ENCODE measurements around the gene PLAAT2. TPM values are rescaled to one million over a fixed set of nuclear protein-coding genes. Genes with fewer than 3 reads are reported as not detected.
"Not testable (repeated sequence)": the region's sequence is repeated elsewhere in the genome, so short reads cannot be mapped to it uniquely, and the experiment has no call there.

Gene PLAAT2
- polyA plus RNA-seq (2014; cell fraction: cytosol; rRNA removed), result not detected in 2 replicates
- polyA plus RNA-seq (2014; cell fraction: nucleus; rRNA removed), result not detected in 2 replicates

DNA sequence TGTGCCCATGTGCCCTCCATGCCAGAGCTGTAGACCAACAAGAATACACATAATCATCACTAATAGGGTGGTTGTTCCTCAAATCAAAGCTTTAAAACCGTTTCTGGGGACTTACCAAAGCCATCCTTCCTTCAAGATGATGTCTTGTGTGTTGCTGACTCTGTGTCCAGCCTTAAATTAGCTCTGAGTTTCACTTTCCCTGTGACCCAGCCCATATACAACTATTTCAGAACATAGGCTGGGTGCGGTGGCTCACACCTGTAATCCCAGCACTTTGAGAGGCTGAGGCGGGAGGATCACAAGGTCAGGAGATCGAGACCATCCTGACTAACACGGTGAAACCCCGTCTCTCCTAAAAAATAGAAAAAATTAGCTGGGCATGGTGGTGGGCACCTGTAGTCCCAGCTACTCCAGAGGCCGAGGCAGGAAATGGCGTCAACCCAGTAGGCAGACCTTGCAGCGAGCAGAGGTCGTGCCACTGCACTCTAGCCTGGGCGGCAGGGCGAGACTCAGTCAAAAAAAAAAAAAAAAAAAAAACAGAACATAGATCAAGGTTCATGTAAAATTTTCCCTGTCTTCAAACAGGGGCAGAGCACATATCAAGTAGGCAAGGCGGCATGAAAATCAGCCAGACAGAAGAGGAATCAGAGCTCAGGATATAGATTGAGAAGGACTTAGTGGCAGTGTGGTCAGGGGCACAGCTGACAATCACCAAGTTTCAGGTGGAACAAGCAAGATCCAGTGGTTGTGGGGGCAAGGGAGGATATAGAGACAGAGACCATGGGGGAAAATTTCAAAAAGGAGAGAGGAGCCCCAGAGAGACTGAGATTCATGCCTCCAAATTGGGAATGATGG lies at the start of gene PLAAT2:
PLAAT2 (minus strand) TSS at position 179 of the 855 bp plus-strand sequence; CDS start at position 124, 55 bp downstream.
- no peak for DNase-seq (ENCODE audit: low spot score)

DNA sequence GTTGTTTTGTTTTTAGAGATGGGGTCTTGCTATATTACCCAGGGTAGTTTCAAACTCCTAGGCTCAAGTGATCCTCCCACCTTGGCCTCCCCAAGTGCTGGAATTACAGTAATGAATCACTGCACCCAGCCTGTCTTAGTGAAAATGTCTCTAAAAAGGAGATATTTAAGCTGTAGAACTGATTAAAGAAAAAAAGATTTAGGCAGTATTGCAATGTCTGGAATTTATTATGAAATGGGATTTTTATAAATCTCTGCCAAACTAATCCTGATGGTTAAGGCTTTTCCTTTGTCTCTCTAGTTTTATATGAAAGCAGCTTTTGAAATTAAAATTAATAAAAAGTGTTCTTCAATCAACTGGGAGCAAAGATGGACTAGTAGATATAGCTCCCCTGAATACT lies 49.0 kb upstream of the PLAAT2 start:
- DNase-seq (ENCODE audit: low spot score), result no peak

DNA sequence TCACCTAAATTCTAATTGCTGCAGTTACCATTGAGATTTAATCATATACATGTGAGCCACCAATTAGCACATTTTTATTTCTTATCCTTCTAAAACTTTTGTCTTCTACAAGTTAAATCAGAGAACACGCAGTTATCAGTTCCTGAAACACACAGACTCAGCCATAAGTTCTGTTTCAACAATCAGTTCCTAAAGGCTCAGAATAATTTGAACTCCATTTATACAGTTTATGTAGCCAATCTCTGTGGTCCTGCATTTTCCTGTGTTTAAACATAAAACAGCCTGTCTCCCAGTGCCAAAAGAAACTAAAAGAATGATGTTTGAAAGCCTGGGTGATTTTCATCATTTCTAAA lies 48.2 kb upstream of the PLAAT2 start:
- no peak for DNase-seq (ENCODE audit: low spot score)

DNA sequence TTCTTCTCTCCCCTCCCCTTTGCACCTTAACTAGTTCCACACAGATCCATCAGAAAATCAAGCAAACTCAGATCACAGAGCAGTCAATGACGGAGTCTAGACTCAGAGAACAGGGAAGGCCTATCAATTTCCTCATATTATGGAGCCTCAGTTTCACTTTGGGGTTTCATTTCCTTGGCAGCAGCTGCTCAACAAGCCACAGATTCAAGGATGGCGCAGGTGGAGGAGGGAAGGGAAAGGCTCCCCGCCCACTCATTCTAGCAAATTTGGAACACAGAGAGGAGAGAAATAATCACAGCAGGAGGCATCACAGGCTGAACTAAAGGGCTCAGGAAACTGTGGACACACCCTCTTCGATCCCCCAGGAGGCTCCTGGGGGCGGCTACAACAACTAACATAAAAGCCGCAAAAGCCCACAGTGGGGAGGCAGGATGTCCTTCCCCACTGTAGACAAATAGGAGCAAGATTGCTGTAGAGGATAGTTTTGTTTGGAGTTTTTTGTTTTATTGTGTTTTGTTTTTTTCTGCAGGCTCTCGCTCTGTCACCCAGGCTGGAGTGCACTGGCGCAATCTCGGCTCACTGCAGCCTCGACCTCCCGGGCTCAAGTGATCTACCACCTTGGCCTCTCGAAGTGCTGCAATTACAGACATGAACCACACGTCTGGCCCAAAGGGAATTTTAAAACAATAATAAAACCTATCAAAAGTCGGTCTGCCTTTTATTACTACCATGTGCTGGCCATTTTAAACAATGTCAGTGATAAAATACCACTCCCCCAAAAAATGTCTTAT lies 47.6 kb upstream of the PLAAT2 start:
- DNase-seq (ENCODE audit: low spot score), result no peak

DNA sequence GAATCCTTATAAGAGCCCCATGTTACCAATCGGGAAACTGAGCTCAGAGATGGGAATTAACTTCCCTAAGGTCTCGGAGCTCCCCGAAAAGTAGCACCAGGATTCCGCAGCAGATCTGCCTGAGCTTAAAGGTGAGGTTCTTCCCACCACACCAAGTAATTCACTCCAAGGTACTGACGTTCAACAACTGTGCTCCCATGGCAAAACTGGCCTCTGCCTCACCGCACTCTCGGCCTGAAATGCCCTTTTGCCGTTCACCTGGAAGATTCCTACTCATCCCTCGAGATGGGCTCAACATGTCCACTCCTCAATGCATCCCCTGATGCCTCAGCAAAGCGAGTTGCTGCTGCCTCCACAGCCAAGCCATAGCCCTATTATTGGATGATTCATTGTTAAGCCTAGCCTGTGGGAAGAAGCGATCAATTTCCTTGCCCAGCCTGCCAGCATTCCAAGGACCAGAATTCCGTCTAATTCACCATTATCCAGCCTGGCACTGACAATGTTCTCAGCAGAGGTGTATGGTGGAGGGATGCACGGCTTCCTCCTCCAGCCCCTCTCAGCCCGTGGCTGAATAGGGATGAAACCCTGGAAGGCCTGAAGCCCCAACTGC lies 46.9 kb upstream of the PLAAT2 start:
- no peak for DNase-seq (ENCODE audit: low spot score)

DNA sequence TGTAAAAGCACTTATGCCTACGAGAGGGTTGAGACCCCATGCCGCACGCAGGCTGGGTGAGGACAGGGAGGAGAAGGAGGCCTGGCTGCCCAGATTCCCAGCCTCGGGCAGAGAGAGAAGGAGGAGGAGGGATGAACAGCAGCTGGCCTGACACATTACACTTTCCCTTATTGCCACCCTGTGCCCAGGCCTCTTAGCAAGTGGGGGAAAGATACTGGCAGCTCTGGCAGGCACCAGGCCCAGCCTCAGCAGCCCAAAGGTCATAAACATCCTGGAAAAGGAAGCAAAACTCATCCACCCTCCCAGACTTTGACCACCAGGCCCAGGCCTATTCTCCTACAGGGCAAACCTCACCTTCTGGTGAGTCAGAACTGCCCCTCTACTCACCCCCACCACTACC lies 46.4 kb upstream of the PLAAT2 start:
- DNase-seq (ENCODE audit: low spot score), result no peak

DNA sequence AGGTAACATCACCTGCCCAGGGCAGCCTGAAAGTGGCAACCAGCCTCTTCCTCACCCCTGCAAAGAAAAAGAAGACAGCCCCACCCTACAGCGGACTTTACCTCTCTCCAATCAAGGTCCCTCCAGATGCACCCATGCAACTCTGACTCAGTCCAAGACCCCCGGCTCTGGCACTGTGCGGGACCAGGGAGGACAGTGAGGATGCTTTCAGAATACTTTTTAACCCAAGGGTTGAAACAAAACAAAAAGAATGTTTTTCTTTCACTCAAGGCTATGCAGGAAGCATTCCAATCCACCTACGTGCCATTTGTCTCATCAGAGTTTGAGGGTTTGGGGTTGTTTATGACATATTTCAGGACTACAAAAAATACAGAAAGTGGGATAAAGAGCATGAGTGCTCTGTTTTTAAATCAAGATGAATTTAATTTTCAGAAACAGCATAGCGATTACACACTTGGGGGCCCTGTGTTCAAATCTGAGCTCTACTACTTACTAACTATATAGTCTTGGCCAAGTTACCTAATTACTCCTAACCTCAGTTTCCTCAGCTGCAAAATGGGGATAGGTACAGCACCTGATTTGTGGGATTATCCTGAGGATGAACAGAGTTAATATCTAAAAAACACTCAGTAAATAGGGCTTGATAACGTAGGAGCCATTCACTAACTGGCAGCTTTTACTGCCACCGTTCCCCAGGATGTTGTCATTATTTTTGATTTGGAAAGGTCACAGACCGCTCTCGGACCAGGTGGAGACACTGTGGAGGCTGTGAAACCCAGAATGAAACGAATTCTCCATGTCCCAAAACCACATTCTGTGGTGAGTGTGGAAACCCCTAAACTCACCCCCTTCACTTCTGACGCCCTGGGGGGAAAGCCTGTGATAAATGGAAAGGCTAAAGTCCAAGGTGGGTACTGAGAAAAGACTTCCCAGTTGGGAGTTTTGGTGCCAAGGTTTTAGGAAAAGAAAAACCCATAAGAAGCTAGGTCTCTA lies 45.5 kb upstream of the PLAAT2 start:
- DNase-seq (ENCODE audit: low spot score), result no peak

DNA sequence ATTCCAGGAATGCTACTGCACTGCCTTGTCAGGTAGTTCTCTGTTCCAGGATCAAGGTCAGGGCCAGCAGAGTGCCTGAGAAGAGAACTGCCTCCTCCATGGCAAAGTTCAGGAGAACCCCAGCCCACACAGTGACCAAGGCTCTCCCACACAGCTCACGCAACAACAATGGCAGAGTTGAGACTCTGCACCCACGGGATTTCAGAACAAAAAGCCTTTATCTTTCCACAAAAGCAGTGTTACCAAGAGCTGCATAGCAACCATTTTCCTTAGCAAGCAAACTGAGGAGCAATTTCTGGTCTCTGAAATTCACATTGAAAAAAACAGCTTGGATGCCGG lies 40.0 kb upstream of the PLAAT2 start:
- no peak for DNase-seq (ENCODE audit: low spot score)

DNA sequence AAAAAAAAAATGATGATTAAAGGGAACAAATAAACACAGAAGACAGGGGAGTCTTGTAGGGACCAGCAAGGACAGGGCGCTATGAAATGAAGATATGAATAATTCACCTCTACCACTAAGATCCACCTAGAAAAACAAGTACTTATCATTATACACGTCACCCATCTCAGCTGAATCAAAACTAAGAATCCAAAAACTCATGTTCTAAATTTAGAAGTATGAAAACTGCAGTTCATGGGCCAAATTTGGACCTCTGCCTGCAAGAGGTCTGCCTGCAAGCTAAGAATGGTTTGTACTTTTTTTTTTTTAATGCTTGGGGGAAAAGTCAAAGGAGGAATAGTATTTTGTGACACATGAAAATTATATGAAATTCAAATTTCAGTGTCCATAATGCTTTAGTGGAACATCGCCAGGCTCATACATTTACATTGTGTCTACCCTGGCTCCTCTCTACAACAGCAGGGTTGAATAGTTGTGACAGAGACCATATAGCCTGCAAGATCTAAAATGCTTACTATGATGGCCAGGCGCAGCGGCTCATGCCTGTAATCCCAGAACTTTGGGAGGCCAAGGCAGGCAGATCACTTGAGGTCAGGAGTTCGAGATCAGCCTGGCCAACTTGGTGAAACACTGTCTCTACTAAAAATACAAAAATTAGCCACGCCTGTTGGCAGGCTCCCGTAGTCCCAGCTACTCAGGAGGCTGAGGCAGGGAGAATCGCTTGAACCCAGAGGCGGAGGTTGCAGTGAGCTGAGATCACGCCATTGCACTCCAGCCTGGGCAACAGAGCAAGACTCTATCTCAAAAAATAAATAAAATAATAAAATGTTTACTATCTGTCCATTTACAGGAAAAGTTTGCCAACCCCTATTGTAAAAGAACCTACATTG lies 39.4 kb upstream of the PLAAT2 start:
- DNase-seq (ENCODE audit: low spot score), result not testable (repeated sequence)

DNA sequence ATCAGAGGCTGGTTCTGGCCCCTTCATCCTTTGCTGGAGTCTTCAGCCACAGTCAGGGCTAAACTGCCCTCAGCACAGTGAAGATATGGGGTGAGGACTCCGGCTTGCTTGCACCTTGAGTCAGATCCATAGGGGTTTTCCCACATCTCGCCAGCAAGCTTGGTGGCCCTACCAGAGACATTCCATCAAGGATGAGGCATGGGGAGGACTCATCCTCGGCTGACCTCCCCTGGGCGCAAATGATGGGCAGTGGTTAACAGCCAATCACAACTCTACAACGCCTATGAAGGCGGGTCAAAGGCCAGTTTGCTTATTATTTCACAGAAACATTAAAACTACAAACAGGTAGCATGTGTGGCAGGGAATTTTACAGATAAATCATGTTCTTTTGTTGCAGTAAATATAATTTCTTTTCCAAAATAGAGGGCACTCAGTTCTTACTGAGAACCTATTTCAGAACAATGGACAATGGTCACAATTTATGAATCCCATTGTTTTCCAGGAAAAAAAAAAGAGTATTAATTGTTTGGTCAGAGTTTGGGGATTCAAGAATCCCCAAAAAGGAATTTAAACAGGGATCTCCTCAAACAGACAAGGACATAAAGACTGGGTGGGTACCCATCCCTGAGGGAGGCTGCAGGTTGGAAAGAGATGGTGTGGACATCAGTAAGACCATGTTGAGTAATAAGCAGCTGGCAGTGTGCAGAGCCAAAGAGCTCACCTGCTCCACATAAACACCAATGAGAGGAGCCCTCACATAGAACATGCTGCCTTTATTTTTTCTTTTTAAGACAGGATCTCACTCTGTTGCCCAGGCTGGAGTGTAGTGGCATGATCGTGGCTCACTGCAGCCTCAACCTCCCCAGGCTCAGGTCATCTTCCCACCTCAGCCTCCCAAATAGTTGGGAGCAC lies 36.3 kb upstream of the PLAAT2 start:
- DNase-seq (ENCODE audit: low spot score), result no peak

DNA sequence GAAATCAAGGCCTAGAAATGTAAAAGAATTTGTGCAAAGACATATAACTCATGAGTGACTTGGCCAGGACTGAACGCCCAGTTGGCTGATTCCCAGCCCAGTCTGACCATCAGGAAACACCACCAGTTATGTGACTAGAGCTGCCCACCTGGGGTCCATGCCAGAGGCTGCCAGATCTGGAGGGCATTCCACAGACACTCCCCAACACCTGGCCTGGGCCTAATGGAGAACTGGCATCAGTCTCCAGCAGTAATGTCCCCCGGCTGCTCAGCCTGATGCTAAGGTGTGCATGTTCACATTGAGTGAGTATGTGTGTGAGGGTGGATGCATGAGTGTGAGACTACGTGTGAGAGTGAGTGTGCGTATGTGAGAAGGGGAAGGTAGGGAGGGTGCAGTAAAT lies 35.4 kb upstream of the PLAAT2 start:
- no peak for DNase-seq (ENCODE audit: low spot score)

DNA sequence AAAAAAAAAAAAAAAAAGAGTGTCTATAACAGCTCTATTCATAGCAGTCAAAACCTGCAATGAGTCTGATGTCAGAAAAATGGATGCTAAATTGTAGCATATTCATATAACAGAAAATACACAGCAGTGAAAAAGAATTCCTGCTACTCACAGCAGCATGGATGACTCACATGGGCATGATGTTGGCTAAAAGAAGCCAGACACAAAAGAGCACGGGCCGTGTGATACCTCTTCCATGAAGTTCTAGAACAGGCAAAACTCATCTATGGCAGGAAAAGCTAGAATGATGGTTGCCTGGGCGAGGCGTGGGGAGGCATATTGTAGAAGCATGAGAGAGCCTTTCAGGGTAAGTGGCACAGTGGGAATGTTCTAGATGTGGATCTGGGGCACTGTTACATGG lies 32.1 kb upstream of the PLAAT2 start:
- DNase-seq (ENCODE audit: low spot score), result no peak

DNA sequence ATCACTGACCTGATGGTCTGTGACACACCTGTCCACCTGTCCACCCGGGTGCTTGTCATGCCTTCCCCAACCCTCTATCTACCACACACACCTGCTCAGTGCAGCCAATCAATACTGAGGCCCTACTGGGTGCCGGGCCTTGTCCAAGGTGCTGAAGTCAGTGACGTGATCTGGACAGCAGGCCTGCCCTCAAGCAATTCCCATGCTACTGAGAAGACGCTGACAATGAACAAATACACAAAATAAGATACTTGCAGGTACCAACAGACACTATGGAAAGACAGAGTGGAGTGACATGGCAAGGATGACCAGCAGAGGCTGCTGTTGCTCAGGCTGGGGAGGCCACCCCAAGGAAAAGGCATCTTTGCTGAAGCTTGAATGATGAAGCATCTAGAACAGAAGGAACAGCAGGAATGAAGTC lies 29.8 kb upstream of the PLAAT2 start:
- DNase-seq (ENCODE audit: low spot score), result no peak

DNA sequence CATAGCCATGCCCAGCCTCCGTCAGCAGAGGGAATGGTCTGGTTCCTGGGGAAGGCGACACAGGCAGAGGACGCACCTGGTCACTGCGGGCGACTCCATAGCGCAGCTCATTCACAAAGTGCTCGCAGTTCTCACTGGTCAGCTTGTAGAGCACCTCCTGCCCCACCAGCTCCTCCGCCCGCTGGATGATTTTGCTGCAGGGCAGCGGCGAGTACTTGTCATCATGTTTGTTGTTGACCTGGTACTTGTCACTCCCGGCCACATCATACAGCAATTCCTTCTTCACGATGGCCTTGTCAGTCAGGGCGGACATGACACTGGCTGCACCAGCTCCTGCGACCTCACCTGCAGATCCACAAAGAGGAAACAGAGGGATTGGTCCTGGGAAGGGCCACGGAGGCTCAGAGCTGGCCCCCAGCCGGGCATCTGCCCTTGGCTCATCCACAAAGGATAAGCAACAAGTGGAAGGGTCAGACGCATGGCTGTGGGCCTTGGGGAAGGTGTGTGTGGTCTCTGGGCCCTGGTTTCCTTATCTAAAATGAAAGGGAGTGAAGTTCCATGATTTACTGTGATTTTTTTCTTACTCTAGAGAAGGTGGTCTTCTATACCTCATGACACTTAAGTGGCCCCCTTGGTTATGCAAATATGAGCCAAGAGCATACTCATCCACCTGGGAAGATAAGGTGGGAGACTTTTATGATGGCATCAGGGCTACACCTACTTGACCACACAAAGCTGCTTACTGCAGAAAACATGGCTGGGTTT lies 27.0 kb upstream of the PLAAT2 start:
- no peak for DNase-seq (ENCODE audit: low spot score)

DNA sequence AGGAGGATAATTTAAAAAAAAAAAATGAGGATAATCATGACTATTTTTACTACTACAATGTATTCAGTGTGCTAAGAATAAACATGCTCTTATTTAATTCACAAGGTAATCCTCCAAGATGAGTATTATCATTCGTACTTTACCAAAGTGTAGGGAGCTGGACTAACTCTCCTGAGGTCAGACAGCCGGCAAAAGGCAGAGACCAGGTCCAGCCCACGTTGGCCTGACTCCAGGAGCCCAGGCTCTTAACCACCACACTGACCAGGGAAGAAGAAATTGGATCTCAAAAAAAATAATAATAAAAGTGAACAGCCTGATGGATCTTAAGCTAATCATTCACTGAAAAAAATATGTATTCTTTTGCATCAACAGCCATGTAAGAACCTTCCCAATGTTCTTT lies 25.8 kb upstream of the PLAAT2 start:
- DNase-seq (ENCODE audit: low spot score), result no peak

DNA sequence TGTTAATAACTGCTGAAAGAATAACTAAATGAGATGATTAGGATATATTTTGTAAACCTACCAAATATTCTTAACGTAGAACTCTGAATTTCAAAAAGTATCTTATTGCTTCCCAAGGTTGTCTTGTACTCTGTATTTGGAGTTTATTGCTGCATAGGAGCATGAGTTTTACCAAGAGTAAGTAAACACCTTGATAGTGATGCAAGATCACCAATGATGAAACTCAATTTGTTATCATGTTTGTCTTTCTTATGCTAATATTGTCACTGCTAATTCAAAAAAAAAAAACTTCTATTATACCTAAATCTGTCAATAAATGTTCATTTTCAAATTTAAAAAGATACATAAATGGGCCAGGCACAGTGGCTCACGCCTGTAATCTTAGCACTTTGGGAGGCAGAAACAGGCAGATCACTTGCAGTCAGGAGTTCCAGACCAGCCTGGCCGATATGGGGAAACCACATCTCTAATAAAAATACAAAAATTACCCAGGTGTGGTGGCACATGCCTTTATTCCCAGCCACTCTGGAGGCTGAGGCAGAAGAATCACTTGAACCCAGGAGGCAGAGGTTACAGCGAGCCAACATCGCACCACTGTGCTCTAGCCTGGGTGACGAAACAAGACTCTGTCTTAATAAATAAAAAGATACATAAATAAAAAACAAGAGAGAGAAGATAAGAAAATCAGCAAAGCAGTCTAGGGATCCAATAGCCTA lies 23.4 kb upstream of the PLAAT2 start:
- no peak for DNase-seq (ENCODE audit: low spot score)

DNA sequence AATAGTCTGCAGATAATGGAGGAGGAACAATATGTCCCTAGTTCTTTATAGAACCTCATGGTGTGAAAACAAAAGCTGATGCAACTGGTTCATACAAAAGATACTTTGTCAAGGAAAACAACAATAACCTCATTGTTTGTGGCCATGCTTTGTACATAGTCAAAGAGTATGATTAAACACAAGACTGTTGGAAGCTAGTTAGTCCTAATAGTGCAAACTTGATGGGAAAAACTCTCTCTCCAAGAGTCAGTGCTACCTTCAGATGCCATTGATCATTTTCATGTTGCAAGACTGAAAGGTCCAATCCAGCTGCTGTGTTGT lies 20.1 kb upstream of the PLAAT2 start:
- DNase-seq (ENCODE audit: low spot score), result no peak

DNA sequence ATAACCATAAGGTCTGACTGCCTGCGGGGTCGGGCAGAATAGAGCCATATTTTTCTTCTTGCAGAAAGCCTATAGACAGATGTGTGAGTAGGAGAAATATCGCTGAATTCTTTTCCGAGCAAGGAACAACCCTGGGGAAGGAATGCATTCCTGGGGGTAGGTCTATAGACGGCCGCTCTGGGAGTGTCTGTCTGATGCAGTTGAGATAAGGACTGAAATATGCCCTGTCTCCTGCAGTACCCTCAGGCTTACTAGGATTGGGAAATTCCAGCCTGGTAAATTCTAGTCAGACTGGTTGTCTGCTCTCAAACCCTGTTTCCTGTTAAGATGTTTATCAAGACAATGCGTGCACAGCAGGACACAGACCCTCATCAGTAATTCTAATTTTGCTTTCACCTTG lies 18.0 kb upstream of the PLAAT2 start:
- not testable (repeated sequence) for DNase-seq (ENCODE audit: low spot score)
